ENCODE data around the gene TMEM209.
A peak's percentile ranks its signal among the peaks of the same experiment; 100 is the strongest.
"Not testable (repeated sequence)": the region's sequence is repeated elsewhere in the genome, so short reads cannot be mapped to it uniquely, and the experiment has no call there.

Gene TMEM209

GRCh38 chr7:130205084-130205947, at the start of gene TMEM209:
TMEM209 (minus strand) TSS chr7:130205406; CDS start chr7:130205375, 31 bp downstream.
- peak; percentile 80 to 94 (median 94) for DNase-seq

GRCh38 chr7:130254555-130254954, 49.3 kb upstream of the TMEM209 start:
- no peak for DNase-seq

GRCh38 chr7:130249626-130250025, 44.4 kb upstream of the TMEM209 start:
- DNase-seq: not testable (repeated sequence)

- not testable (repeated sequence) for DNase-seq
These were observed 43.6 kb upstream of the TMEM209 start for GRCh38 chr7:130248842-130249241.

GRCh38 chr7:130246491-130246890, 41.3 kb upstream of the TMEM209 start:
- not testable (repeated sequence) for DNase-seq

- DNase-seq: not testable (repeated sequence)
These were observed 38.3 kb upstream of the TMEM209 start for GRCh38 chr7:130243486-130243885.

- peak; percentile 14 to 63 (median 42) for DNase-seq
These were observed 37.2 kb upstream of the TMEM209 start for GRCh38 chr7:130242198-130243014.

GRCh38 chr7:130240240-130240639, 35.0 kb upstream of the TMEM209 start:
- no peak for DNase-seq

GRCh38 chr7:130236361-130236760, 31.2 kb upstream of the TMEM209 start:
- not testable (repeated sequence) for DNase-seq

- no peak for DNase-seq
These were observed 28.9 kb upstream of the TMEM209 start for GRCh38 chr7:130234078-130234477.

GRCh38 chr7:130232209-130232608, 27.0 kb upstream of the TMEM209 start:
- no peak for DNase-seq

- DNase-seq: no peak
These were observed 26.6 kb upstream of the TMEM209 start for GRCh38 chr7:130231792-130232191.

GRCh38 chr7:130229981-130230380, 24.8 kb upstream of the TMEM209 start:
- DNase-seq: not testable (repeated sequence)

GRCh38 chr7:130228840-130229502, 23.8 kb upstream of the TMEM209 start:
- DNase-seq: no peak

GRCh38 chr7:130227883-130228575, 22.8 kb upstream of the TMEM209 start:
- no peak for DNase-seq

GRCh38 chr7:130226333-130226732, 21.1 kb upstream of the TMEM209 start:
- DNase-seq: no peak

GRCh38 chr7:130224923-130225322, 19.7 kb upstream of the TMEM209 start:
- not testable (repeated sequence) for DNase-seq

- no peak for DNase-seq
These were observed 19.0 kb upstream of the TMEM209 start for GRCh38 chr7:130224210-130224609.

GRCh38 chr7:130223646-130224045, 18.4 kb upstream of the TMEM209 start:
- no peak for DNase-seq

- DNase-seq: no peak
These were observed 16.5 kb upstream of the TMEM209 start for GRCh38 chr7:130221746-130222145.

- no peak for DNase-seq
These were observed 14.7 kb upstream of the TMEM209 start for GRCh38 chr7:130219871-130220270.

GRCh38 chr7:130218806-130219620, 13.8 kb upstream of the TMEM209 start:
- DNase-seq: no peak
